HEK293 (cell line): ENCODE data around the gene LRRC15.
A peak's percentile ranks its signal among the peaks of the same experiment; 100 is the strongest.

Source experiments
- IKZF3 ChIP-seq: fragments of 450-650 bp; IDR thresholded peaks from 2 replicates; pipeline ENCODE4 v1.5.0; 2018; ENCODE audit warnings: missing biosample characterization, mild to moderate bottlenecking, missing genetic modification characterization, moderate library complexity
- KLF7 ChIP-seq: fragments of 450-650 bp; formaldehyde crosslinking; IDR thresholded peaks from 2 replicates; pipeline ENCODE4 v1.5.1; 2016; ENCODE audit warnings: missing biosample characterization, missing genetic modification characterization, borderline replicate concordance
- MYNN ChIP-seq: fragments of 450-650 bp; formaldehyde crosslinking; IDR thresholded peaks from 2 replicates; pipeline ENCODE4 v1.5.1; 2016; ENCODE audit warnings: missing biosample characterization, missing genetic modification characterization, borderline replicate concordance
- WT1 ChIP-seq: fragments of 450-650 bp; formaldehyde crosslinking; IDR thresholded peaks from 2 replicates; pipeline ENCODE4 v1.5.1; 2016; ENCODE audit warnings: missing biosample characterization, missing genetic modification characterization
- YY2 ChIP-seq: fragments of 450-650 bp; formaldehyde crosslinking; IDR thresholded peaks from 2 replicates; pipeline ENCODE4 v1.5.1; 2016; ENCODE audit warnings: missing biosample characterization, missing genetic modification characterization
- ZNF121 ChIP-seq: fragments of 450-650 bp; formaldehyde crosslinking; IDR thresholded peaks from 2 replicates; pipeline ENCODE4 v1.5.1; 2016; ENCODE audit warnings: missing biosample characterization, missing genetic modification characterization
- ZNF140 ChIP-seq: fragments of 450-650 bp; formaldehyde crosslinking; IDR thresholded peaks from 2 replicates; pipeline ENCODE4 v1.5.1; 2016; ENCODE audit warnings: missing biosample characterization, missing genetic modification characterization
- ZNF16 ChIP-seq: fragments of 450-650 bp; formaldehyde crosslinking; IDR thresholded peaks from 2 replicates; pipeline ENCODE4 v1.5.1; 2016; ENCODE audit warnings: low read depth, missing biosample characterization, missing genetic modification characterization
- ZNF248 ChIP-seq: fragments of 450-650 bp; formaldehyde crosslinking; IDR thresholded peaks from 2 replicates; pipeline ENCODE4 v1.5.1; 2017; ENCODE audit warnings: missing biosample characterization, missing genetic modification characterization
- ZNF302 ChIP-seq: fragments of 450-650 bp; formaldehyde crosslinking; IDR thresholded peaks from 2 replicates; pipeline ENCODE4 v1.5.1; 2016; ENCODE audit warnings: missing biosample characterization, missing genetic modification characterization, low read depth
- ZNF335 ChIP-seq: fragments of 450-650 bp; formaldehyde crosslinking; conservative IDR thresholded peaks from 2 replicates; pipeline ENCODE4 v1.5.1; 2016; ENCODE audit warnings: missing biosample characterization, missing genetic modification characterization
- ZNF521 ChIP-seq: fragments of 450-650 bp; formaldehyde crosslinking; IDR thresholded peaks from 2 replicates; pipeline ENCODE4 v1.5.1; 2017; ENCODE audit warnings: missing biosample characterization, mild to moderate bottlenecking, missing genetic modification characterization
- ZNF549 ChIP-seq: fragments of 450-650 bp; IDR thresholded peaks from 2 replicates; pipeline ENCODE4 v1.5.1; 2018; ENCODE audit warnings: missing biosample characterization, missing genetic modification characterization, mild to moderate bottlenecking, inconsistent platforms, moderate library complexity
- ZNF571 ChIP-seq: fragments of 450-650 bp; formaldehyde crosslinking; IDR thresholded peaks from 2 replicates; pipeline ENCODE4 v1.5.0; 2017; ENCODE audit warnings: missing biosample characterization, missing genetic modification characterization
- ZNF585B ChIP-seq: fragments of 450-650 bp; formaldehyde crosslinking; IDR thresholded peaks from 2 replicates; pipeline ENCODE4 v1.5.1; 2016; ENCODE audit warnings: missing biosample characterization, missing genetic modification characterization
- ZNF600 ChIP-seq: fragments of 450-650 bp; formaldehyde crosslinking; IDR thresholded peaks from 2 replicates; pipeline ENCODE4 v1.5.1; 2016; ENCODE audit warnings: missing biosample characterization, missing genetic modification characterization
- ZNF76 ChIP-seq: fragments of 450-650 bp; formaldehyde crosslinking; IDR thresholded peaks from 2 replicates; pipeline ENCODE4; 2016; ENCODE audit warnings: low read depth, missing biosample characterization, missing genetic modification characterization, borderline replicate concordance
- ZNF843 ChIP-seq: fragments of 450-650 bp; formaldehyde crosslinking; IDR thresholded peaks from 2 replicates; pipeline ENCODE4 v1.5.1; 2016; ENCODE audit warnings: missing biosample characterization, missing genetic modification characterization
- TF ChIP-seq, protein P1 (sequence below): fragments of 450-650 bp; formaldehyde crosslinking; IDR thresholded peaks from 2 replicates; pipeline ENCODE4 v1.5.1; 2017; ENCODE audit warnings: missing biosample characterization, missing genetic modification characterization
- TF ChIP-seq, protein P2 (sequence below): fragments of 450-650 bp; formaldehyde crosslinking; IDR thresholded peaks from 2 replicates; pipeline ENCODE4 v1.5.1; 2017; ENCODE audit warnings: missing biosample characterization, missing genetic modification characterization
- TF ChIP-seq, protein P3 (sequence below): fragments of 450-650 bp; formaldehyde crosslinking; IDR thresholded peaks from 2 replicates; pipeline ENCODE4 v1.5.1; 2017; ENCODE audit warnings: missing biosample characterization, missing genetic modification characterization
- TF ChIP-seq, protein P4 (sequence below): fragments of 450-650 bp; IDR thresholded peaks from 2 replicates; pipeline ENCODE4 v1.5.1; 2018; ENCODE audit warnings: missing biosample characterization, mild to moderate bottlenecking, missing genetic modification characterization
- TF ChIP-seq, protein P5 (sequence below): fragments of 450-650 bp; formaldehyde crosslinking; IDR thresholded peaks from 2 replicates; pipeline ENCODE4 v1.5.1; 2016; ENCODE audit warnings: missing biosample characterization, missing genetic modification characterization
- TF ChIP-seq, protein P6 (sequence below): fragments of 450-650 bp; formaldehyde crosslinking; IDR thresholded peaks from 2 replicates; pipeline ENCODE4 v1.5.1; 2016; ENCODE audit warnings: missing biosample characterization, missing genetic modification characterization
- TF ChIP-seq, protein P7 (sequence below): fragments of 450-650 bp; formaldehyde crosslinking; IDR thresholded peaks from 2 replicates; pipeline ENCODE4 v1.5.0; 2017; ENCODE audit warnings: missing biosample characterization, missing genetic modification characterization, borderline replicate concordance

LRRC15 gene

DNA sequence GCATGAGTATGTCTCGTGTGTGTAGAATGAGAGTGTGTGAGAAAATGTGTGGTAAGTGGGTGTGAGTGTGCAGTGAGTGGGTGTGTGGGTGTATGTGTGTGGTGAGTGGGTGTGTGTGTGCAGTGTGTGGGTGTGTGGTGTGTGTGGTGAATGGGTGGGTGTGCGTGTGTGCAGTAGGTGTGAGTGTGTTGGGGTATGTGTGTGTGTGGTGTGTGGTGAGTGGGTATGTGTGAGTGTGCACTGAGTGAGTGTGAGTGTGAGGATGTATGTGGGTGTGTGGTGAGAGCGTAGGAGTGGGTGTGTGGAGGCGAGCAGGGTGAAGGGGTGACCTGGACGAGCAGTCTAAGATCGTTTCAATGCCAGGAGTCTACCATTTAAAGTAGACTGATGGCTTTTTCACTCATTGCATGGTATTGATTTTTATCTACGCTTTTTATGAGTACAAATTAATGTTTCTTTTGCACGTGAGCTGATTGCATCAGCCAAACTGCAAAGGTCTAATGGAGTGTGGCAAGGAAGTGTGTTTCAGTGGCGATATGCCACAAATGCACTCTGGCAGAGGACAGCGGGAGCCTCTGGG is 16.8 kb downstream of the LRRC15 start (continued):
- TF ChIP-seq ZNF140 (tag by site-specific recombination) (peak; percentile 45; the same call in 1 of the 2 replicates), YY2 (tag by site-specific recombination) (peak; percentile 47), ZNF549 (no peak), ZNF585B (tag by site-specific recombination) (no peak), ZNF76 (no peak; the same call in 1 of the 2 replicates), ZNF335 (tag by site-specific recombination) (0 out of 2 replicates have a peak, but pooled peaks have one; percentile 23), KLF7 (peak; percentile 43; the same call in 1 of the 2 replicates), ZNF302 (tag by site-specific recombination) (0 out of 2 replicates have a peak, but pooled peaks have one; percentile 39), ZNF571 (peak; percentile 96), ZNF600 (tag by site-specific recombination) (no peak), ZNF521 (tag by site-specific recombination) (no peak), IKZF3 (tag by site-specific recombination) (peak; percentile 70; the same call in 1 of the 2 replicates), ZNF16 (tag by site-specific recombination) (no peak), ZNF248 (tag by site-specific recombination) (peak; percentile 30; the same call in 1 of the 2 replicates), ZNF121 (tag by site-specific recombination) (peak; percentile 37; the same call in 1 of the 2 replicates), ZNF843 (peak; percentile 69), WT1 (tag by site-specific recombination) (no peak), MYNN (tag by site-specific recombination) (peak; percentile 42; the same call in 1 of the 2 replicates)
- TF ChIP-seq, protein P1, sequence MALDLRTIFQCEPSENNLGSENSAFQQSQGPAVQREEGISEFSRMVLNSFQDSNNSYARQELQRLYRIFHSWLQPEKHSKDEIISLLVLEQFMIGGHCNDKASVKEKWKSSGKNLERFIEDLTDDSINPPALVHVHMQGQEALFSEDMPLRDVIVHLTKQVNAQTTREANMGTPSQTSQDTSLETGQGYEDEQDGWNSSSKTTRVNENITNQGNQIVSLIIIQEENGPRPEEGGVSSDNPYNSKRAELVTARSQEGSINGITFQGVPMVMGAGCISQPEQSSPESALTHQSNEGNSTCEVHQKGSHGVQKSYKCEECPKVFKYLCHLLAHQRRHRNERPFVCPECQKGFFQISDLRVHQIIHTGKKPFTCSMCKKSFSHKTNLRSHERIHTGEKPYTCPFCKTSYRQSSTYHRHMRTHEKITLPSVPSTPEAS (tag by site-specific recombination), result peak; percentile 88
- TF ChIP-seq, protein P2, sequence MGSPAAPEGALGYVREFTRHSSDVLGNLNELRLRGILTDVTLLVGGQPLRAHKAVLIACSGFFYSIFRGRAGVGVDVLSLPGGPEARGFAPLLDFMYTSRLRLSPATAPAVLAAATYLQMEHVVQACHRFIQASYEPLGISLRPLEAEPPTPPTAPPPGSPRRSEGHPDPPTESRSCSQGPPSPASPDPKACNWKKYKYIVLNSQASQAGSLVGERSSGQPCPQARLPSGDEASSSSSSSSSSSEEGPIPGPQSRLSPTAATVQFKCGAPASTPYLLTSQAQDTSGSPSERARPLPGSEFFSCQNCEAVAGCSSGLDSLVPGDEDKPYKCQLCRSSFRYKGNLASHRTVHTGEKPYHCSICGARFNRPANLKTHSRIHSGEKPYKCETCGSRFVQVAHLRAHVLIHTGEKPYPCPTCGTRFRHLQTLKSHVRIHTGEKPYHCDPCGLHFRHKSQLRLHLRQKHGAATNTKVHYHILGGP (tag by site-specific recombination), result peak; percentile 45; the same call in 1 of the 2 replicates
- TF ChIP-seq, protein P3, sequence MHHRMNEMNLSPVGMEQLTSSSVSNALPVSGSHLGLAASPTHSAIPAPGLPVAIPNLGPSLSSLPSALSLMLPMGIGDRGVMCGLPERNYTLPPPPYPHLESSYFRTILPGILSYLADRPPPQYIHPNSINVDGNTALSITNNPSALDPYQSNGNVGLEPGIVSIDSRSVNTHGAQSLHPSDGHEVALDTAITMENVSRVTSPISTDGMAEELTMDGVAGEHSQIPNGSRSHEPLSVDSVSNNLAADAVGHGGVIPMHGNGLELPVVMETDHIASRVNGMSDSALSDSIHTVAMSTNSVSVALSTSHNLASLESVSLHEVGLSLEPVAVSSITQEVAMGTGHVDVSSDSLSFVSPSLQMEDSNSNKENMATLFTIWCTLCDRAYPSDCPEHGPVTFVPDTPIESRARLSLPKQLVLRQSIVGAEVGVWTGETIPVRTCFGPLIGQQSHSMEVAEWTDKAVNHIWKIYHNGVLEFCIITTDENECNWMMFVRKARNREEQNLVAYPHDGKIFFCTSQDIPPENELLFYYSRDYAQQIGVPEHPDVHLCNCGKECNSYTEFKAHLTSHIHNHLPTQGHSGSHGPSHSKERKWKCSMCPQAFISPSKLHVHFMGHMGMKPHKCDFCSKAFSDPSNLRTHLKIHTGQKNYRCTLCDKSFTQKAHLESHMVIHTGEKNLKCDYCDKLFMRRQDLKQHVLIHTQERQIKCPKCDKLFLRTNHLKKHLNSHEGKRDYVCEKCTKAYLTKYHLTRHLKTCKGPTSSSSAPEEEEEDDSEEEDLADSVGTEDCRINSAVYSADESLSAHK, result 0 out of 2 replicates have a peak, but pooled peaks have one; percentile 14
- TF ChIP-seq, protein P4, sequence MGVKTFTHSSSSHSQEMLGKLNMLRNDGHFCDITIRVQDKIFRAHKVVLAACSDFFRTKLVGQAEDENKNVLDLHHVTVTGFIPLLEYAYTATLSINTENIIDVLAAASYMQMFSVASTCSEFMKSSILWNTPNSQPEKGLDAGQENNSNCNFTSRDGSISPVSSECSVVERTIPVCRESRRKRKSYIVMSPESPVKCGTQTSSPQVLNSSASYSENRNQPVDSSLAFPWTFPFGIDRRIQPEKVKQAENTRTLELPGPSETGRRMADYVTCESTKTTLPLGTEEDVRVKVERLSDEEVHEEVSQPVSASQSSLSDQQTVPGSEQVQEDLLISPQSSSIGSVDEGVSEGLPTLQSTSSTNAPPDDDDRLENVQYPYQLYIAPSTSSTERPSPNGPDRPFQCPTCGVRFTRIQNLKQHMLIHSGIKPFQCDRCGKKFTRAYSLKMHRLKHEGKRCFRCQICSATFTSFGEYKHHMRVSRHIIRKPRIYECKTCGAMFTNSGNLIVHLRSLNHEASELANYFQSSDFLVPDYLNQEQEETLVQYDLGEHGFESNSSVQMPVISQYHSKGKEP (tag by site-specific recombination), result no peak
- TF ChIP-seq, protein P5, sequence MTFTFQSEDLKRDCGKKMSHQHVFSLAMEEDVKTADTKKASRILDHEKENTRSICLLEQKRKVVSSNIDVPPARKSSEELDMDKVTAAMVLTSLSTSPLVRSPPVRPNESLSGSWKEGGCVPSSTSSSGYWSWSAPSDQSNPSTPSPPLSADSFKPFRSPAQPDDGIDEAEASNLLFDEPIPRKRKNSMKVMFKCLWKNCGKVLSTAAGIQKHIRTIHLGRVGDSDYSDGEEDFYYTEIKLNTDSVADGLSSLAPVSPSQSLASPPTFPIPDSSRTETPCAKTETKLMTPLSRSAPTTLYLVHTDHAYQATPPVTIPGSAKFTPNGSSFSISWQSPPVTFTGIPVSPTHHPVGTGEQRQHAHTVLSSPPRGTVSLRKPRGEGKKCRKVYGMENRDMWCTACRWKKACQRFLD (tag by site-specific recombination), result peak; percentile 51; the same call in 1 of the 2 replicates
- TF ChIP-seq, protein P6, sequence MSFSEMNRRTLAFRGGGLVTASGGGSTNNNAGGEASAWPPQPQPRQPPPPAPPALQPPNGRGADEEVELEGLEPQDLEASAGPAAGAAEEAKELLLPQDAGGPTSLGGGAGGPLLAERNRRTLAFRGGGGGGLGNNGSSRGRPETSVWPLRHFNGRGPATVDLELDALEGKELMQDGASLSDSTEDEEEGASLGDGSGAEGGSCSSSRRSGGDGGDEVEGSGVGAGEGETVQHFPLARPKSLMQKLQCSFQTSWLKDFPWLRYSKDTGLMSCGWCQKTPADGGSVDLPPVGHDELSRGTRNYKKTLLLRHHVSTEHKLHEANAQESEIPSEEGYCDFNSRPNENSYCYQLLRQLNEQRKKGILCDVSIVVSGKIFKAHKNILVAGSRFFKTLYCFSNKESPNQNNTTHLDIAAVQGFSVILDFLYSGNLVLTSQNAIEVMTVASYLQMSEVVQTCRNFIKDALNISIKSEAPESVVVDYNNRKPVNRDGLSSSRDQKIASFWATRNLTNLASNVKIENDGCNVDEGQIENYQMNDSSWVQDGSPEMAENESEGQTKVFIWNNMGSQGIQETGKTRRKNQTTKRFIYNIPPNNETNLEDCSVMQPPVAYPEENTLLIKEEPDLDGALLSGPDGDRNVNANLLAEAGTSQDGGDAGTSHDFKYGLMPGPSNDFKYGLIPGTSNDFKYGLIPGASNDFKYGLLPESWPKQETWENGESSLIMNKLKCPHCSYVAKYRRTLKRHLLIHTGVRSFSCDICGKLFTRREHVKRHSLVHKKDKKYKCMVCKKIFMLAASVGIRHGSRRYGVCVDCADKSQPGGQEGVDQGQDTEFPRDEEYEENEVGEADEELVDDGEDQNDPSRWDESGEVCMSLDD (tag by site-specific recombination), result peak; percentile 71
- TF ChIP-seq, protein P7, sequence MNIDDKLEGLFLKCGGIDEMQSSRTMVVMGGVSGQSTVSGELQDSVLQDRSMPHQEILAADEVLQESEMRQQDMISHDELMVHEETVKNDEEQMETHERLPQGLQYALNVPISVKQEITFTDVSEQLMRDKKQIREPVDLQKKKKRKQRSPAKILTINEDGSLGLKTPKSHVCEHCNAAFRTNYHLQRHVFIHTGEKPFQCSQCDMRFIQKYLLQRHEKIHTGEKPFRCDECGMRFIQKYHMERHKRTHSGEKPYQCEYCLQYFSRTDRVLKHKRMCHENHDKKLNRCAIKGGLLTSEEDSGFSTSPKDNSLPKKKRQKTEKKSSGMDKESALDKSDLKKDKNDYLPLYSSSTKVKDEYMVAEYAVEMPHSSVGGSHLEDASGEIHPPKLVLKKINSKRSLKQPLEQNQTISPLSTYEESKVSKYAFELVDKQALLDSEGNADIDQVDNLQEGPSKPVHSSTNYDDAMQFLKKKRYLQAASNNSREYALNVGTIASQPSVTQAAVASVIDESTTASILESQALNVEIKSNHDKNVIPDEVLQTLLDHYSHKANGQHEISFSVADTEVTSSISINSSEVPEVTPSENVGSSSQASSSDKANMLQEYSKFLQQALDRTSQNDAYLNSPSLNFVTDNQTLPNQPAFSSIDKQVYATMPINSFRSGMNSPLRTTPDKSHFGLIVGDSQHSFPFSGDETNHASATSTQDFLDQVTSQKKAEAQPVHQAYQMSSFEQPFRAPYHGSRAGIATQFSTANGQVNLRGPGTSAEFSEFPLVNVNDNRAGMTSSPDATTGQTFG, result peak; percentile 94
